ENCODE measurements around the gene ANO7. TPM values are rescaled to one million over a fixed set of nuclear protein-coding genes. Genes with fewer than 3 reads are reported as not detected.

Gene ANO7
- total and polyA plus RNA-seq, 2 of the 13 experiments (the other 11 are each of a cell fraction or from before 2014, with no cell fraction given), result 4.1 to 4.9 TPM

DNA sequence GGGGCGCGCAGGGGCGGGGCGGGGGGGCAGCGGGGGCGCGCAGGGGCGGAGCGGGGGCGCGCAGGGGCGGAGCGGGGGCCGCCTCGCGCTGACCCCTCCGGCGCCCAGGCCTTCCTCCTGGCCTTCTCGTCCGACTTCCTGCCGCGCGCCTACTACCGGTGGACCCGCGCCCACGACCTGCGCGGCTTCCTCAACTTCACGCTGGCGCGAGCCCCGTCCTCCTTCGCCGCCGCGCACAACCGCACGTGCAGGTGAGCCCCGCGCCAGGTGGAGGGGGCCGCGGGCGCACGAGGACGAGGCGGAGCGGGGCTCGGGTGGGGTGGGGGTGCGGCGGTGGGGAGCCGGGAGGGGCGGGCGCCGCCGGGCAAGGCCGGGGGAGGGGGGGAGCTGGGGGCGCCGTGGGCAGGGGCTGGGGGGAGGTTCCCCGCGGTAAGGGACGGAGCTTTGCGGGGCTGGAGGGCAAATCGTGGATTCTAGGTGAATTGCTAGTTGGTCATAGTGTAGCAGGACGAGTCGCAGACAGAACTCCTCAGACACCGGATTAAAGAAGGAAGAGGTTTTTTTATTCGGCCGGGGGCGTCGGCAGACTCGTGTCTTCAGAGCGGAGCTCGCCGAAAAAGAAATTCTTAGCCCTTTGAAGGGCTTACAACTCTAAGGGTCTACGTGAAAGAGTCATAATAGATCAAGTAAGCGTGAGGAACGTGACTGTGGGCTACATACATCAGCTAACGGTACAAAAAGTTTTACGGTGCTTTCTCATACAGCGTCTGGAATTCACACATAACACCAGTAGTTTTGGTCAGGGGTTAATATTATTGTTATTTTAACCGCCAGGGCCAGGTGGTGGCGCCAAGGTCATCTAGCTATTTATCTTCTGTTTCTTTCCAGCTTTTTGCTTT is 29.9 kb downstream of the ANO7 start (continued):
- TF ChIP-seq, protein P1, sequence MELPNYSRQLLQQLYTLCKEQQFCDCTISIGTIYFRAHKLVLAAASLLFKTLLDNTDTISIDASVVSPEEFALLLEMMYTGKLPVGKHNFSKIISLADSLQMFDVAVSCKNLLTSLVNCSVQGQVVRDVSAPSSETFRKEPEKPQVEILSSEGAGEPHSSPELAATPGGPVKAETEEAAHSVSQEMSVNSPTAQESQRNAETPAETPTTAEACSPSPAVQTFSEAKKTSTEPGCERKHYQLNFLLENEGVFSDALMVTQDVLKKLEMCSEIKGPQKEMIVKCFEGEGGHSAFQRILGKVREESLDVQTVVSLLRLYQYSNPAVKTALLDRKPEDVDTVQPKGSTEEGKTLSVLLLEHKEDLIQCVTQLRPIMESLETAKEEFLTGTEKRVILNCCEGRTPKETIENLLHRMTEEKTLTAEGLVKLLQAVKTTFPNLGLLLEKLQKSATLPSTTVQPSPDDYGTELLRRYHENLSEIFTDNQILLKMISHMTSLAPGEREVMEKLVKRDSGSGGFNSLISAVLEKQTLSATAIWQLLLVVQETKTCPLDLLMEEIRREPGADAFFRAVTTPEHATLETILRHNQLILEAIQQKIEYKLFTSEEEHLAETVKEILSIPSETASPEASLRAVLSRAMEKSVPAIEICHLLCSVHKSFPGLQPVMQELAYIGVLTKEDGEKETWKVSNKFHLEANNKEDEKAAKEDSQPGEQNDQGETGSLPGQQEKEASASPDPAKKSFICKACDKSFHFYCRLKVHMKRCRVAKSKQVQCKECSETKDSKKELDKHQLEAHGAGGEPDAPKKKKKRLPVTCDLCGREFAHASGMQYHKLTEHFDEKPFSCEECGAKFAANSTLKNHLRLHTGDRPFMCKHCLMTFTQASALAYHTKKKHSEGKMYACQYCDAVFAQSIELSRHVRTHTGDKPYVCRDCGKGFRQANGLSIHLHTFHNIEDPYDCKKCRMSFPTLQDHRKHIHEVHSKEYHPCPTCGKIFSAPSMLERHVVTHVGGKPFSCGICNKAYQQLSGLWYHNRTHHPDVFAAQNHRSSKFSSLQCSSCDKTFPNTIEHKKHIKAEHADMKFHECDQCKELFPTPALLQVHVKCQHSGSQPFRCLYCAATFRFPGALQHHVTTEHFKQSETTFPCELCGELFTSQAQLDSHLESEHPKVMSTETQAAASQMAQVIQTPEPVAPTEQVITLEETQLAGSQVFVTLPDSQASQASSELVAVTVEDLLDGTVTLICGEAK (IDR thresholded peaks at IDR 0.05), result no peak
- TF ChIP-seq, protein P1 (CRISPR knock-in tag; IDR thresholded peaks at IDR 0.05), result no peak; the same call in 1 of the 2 replicates
- TF ChIP-seq RAD51 (IDR thresholded peaks at IDR 0.05; ENCODE audit: borderline replicate concordance) (no peak), ZNF207 (IDR thresholded peaks at IDR 0.05; ENCODE audit: borderline replicate concordance) (no peak), SP140L (CRISPR knock-in tag; IDR thresholded peaks at IDR 0.05; ENCODE audit: borderline replicate concordance) (no peak), TCF7 (IDR thresholded peaks at IDR 0.05; ENCODE audit: low read depth) (no peak)
- TF ChIP-seq, protein P2, sequence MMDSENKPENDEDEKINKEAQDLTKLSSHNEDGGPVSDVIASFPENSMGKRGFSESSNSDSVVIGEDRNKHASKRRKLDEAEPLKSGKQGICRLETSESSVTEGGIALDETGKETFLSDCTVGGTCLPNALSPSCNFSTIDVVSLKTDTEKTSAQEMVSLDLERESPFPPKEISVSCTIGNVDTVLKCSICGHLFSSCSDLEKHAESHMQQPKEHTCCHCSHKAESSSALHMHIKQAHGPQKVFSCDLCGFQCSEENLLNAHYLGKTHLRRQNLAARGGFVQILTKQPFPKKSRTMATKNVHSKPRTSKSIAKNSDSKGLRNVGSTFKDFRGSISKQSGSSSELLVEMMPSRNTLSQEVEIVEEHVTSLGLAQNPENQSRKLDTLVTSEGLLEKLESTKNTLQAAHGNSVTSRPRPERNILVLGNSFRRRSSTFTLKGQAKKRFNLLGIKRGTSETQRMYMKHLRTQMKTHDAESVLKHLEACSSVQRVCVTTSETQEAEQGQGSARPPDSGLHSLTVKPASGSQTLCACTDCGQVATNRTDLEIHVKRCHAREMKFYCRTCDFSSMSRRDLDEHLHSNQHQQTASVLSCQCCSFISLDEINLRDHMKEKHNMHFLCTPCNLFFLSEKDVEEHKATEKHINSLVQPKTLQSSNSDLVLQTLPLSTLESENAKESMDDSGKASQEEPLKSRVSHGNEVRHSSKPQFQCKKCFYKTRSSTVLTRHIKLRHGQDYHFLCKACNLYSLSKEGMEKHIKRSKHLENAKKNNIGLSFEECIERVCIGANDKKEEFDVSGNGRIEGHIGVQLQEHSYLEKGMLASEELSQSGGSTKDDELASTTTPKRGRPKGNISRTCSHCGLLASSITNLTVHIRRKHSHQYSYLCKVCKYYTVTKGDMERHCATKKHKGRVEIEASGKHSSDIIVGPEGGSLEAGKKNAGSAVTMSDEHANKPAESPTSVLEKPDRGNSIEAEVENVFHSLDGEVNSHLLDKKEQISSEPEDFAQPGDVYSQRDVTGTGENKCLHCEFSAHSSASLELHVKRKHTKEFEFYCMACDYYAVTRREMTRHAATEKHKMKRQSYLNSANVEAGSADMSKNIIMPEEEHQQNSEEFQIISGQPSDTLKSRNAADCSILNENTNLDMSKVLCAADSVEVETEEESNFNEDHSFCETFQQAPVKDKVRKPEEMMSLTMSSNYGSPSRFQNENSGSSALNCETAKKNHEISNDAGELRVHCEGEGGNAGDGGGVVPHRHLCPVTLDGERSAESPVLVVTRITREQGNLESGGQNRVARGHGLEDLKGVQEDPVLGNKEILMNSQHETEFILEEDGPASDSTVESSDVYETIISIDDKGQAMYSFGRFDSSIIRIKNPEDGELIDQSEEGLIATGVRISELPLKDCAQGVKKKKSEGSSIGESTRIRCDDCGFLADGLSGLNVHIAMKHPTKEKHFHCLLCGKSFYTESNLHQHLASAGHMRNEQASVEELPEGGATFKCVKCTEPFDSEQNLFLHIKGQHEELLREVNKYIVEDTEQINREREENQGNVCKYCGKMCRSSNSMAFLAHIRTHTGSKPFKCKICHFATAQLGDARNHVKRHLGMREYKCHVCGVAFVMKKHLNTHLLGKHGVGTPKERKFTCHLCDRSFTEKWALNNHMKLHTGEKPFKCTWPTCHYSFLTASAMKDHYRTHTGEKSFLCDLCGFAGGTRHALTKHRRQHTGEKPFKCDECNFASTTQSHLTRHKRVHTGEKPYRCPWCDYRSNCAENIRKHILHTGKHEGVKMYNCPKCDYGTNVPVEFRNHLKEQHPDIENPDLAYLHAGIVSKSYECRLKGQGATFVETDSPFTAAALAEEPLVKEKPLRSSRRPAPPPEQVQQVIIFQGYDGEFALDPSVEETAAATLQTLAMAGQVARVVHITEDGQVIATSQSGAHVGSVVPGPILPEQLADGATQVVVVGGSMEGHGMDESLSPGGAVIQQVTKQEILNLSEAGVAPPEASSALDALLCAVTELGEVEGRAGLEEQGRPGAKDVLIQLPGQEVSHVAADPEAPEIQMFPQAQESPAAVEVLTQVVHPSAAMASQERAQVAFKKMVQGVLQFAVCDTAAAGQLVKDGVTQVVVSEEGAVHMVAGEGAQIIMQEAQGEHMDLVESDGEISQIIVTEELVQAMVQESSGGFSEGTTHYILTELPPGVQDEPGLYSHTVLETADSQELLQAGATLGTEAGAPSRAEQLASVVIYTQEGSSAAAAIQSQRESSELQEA (CRISPR knock-in tag; IDR thresholded peaks at IDR 0.05; ENCODE audit: not compliant biosample characterization), result no peak
